ENCODE measurements around the gene SELENOF. TPM values are rescaled to one million over a fixed set of nuclear protein-coding genes. Genes with fewer than 3 reads are reported as not detected.

The SELENOF gene
- total and polyA plus RNA-seq, 2 of the 13 experiments (the other 11 are each of a cell fraction or from before 2014, with no cell fraction given), result 133 to 163 TPM

- DNase-seq (ENCODE audit: low spot score) (no peak), ATAC-seq (no peak), FAIRE-seq (no peak)
- no TSS peak for BruUV-seq (replicated peaks)
- Histone ChIP-seq H4K20me1 (ENCODE audit: insufficient read depth, low read length) (no peaks in the 10 kb centered on the region), H3K27ac (ENCODE audit: extremely low read length, insufficient read depth, low read length) (no peak overlapping the region), H3K4me1 (ENCODE audit: insufficient read depth, low read length) (no peaks in the 10 kb centered on the region; the same call in 1 of the 2 replicates), H3K9me3 (ENCODE audit: low read length) (no peaks in the 10 kb centered on the region), H3K4me2 (ENCODE audit: low read depth, low read length) (no peak overlapping the region), H3K27me3 (ENCODE audit: control insufficient read depth in 1 of 2, insufficient read depth in 2 of 2, low read length in 2 of 2) (no peaks in the 10 kb centered on the region), H3K4me3 (replicated peaks in 1 of 3; ENCODE audit: insufficient read depth in 1 of 3, low read depth in 2 of 3, low read length in 3 of 3) (no peak overlapping the region), H3K79me2 (ENCODE audit: insufficient read depth, low read length) (peaks cover 90% of the 10 kb centered on the region), H3K9ac (ENCODE audit: insufficient read depth, low read depth, low read length) (no peak overlapping the region), H3K36me3 (replicated peaks in 1 of 2; ENCODE audit: control insufficient read depth in 1 of 2, insufficient read depth in 2 of 2, low read length in 2 of 2) (no peaks in the 10 kb centered on the region), H2AFZ (ENCODE audit: low read length) (no peak overlapping the region)
- in situ Hi-C loops (cut with HindIII; ENCODE audit: extremely low pct_ligation_motif_present, low pct_unique_long_range_greater_than_20kb), result loop anchor here (10.0 kb wide), 1 partner anchor 117 kb away; no protein-coding TSS in a partner anchor
- CTCF ChIA-PET (ENCODE audit: low intra/inter-chr PET ratio, low total read pairs), result no interaction called here
- intact Hi-C loops (cut with micrococcal nuclease; ENCODE audit: unreplicated experiment), result no loop called here
- 100% methylated on average over 1 of the region's 1 CpG for WGBS (ENCODE audit: low lambda C conversion rate)
- POLR2A ChIA-PET, result no interaction called here
- TF ChIP-seq PAWR (CRISPR knock-in tag; IDR thresholded peaks at IDR 0.05; ENCODE audit: borderline replicate concordance), result no peak
- TF ChIP-seq DRAP1 (CRISPR knock-in tag; IDR thresholded peaks at IDR 0.05), result no peak
- TF ChIP-seq, protein P1, sequence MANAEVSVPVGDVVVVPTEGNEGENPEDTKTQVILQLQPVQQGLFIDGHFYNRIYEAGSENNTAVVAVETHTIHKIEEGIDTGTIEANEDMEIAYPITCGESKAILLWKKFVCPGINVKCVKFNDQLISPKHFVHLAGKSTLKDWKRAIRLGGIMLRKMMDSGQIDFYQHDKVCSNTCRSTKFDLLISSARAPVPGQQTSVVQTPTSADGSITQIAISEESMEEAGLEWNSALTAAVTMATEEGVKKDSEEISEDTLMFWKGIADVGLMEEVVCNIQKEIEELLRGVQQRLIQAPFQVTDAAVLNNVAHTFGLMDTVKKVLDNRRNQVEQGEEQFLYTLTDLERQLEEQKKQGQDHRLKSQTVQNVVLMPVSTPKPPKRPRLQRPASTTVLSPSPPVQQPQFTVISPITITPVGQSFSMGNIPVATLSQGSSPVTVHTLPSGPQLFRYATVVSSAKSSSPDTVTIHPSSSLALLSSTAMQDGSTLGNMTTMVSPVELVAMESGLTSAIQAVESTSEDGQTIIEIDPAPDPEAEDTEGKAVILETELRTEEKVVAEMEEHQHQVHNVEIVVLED (CRISPR knock-in tag; IDR thresholded peaks at IDR 0.05; ENCODE audit: borderline replicate concordance), result no peak
- TF ChIP-seq BCL3 (CRISPR knock-in tag; IDR thresholded peaks at IDR 0.05), result no peak
- TF ChIP-seq, protein P2, sequence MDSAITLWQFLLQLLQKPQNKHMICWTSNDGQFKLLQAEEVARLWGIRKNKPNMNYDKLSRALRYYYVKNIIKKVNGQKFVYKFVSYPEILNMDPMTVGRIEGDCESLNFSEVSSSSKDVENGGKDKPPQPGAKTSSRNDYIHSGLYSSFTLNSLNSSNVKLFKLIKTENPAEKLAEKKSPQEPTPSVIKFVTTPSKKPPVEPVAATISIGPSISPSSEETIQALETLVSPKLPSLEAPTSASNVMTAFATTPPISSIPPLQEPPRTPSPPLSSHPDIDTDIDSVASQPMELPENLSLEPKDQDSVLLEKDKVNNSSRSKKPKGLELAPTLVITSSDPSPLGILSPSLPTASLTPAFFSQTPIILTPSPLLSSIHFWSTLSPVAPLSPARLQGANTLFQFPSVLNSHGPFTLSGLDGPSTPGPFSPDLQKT (CRISPR knock-in tag; IDR thresholded peaks at IDR 0.05; ENCODE audit: borderline replicate concordance), result no peak
- no peak for TF ChIP-seq RXRB (CRISPR knock-in tag; IDR thresholded peaks at IDR 0.05; ENCODE audit: borderline replicate concordance)
- TF ChIP-seq FOXO4 (CRISPR knock-in tag; conservative IDR thresholded peaks at IDR 0.05), result no peak
- TF ChIP-seq, protein P3, sequence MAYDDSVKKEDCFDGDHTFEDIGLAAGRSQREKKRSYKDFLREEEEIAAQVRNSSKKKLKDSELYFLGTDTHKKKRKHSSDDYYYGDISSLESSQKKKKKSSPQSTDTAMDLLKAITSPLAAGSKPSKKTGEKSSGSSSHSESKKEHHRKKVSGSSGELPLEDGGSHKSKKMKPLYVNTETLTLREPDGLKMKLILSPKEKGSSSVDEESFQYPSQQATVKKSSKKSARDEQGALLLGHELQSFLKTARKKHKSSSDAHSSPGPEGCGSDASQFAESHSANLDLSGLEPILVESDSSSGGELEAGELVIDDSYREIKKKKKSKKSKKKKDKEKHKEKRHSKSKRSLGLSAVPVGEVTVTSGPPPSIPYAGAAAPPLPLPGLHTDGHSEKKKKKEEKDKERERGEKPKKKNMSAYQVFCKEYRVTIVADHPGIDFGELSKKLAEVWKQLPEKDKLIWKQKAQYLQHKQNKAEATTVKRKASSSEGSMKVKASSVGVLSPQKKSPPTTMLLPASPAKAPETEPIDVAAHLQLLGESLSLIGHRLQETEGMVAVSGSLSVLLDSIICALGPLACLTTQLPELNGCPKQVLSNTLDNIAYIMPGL (CRISPR knock-in tag; IDR thresholded peaks at IDR 0.05; ENCODE audit: borderline replicate concordance in 1 of 2, low read depth in 1 of 2), result no peak
- TF ChIP-seq ZNF264 (CRISPR knock-in tag; IDR thresholded peaks at IDR 0.05), result no peak
- TF ChIP-seq ZNF503 (CRISPR knock-in tag; IDR thresholded peaks at IDR 0.05), result no peak
- no peak for TF ChIP-seq ZBTB7B (CRISPR knock-in tag; IDR thresholded peaks at IDR 0.05)
- TF ChIP-seq NCOA2 (CRISPR knock-in tag; IDR thresholded peaks at IDR 0.05), result no peak
These were observed 37.5 kb upstream of the SELENOF start for GRCh38 chr1:86951430-86951829.
